Calu3 (cell line): ENCODE results near the gene FAM78B. TPM values are rescaled to one million over a fixed set of nuclear protein-coding genes. Genes with fewer than 3 reads are reported as not detected.

Experiments
- BruUV-seq: library from RNA; stranded (reverse); fragments of 400-500 nt; replicated peaks from 2 replicates; lab custom pipeline; 2021; lab: Mats Ljungman, UMichigan
- CTCF ChIA-PET: fragments of 300-600 bp; sonication (Branson Sonifier 250); formaldehyde crosslinking; loops from one replicate; lab custom pipeline; 2022; ENCODE audit warnings: antibody characterized with exemption; lab: Charles Lee
- DNase-seq: peaks from one replicate; pipeline ENCODE4 v3.0.0; 2022
- H3K27ac Mint-ChIP-seq: one replicate; pipeline ENCODE4 v1.8.0; 2022; ENCODE audit warnings: mixed read lengths; ENCODE audit not compliant: unreplicated experiment
- H3K27me3 Mint-ChIP-seq: one replicate; pipeline ENCODE4 v1.8.0; 2022; ENCODE audit warnings: mixed read lengths; ENCODE audit not compliant: unreplicated experiment
- H3K36me3 Mint-ChIP-seq: one replicate; pipeline ENCODE4 v1.8.0; 2022; ENCODE audit warnings: mild to moderate bottlenecking, moderate library complexity, mixed read lengths; ENCODE audit not compliant: insufficient read depth, unreplicated experiment
- H3K4me1 Mint-ChIP-seq: one replicate; pipeline ENCODE4 v1.8.0; 2022; ENCODE audit warnings: mild to moderate bottlenecking, low read depth, mixed read lengths; ENCODE audit not compliant: unreplicated experiment
- H3K4me3 Mint-ChIP-seq: one replicate; pipeline ENCODE4 v1.8.0; 2022; ENCODE audit warnings: mild to moderate bottlenecking, low read depth, moderate library complexity, mixed read lengths; ENCODE audit not compliant: unreplicated experiment
- H3K9me3 Mint-ChIP-seq: one replicate; pipeline ENCODE4 v1.8.0; 2022; ENCODE audit warnings: low read depth, mixed read lengths; ENCODE audit not compliant: unreplicated experiment
- intact Hi-C: fragments of 100-400 bp; cut with micrococcal nuclease; formaldehyde crosslinking; loops from one replicate; pipeline ENCODE4 v1.10.0; 2022; ENCODE audit not compliant: unreplicated experiment
- total RNA-seq: library from RNA; stranded (reverse); gene quantifications from 2 replicates; pipeline ENCODE4 v1.2.3, GENCODE V29; 2022
- TF ChIP-seq, protein P1 (sequence below): fragments of 200-600 bp; IDR thresholded peaks from one replicate; pipeline ENCODE4 v1.8.0; 2022; ENCODE audit warnings: antibody characterized with exemption; ENCODE audit not compliant: unreplicated experiment

FAM78B gene
- total RNA-seq, 1 experiment from 2014 or later, result 4.9 TPM

DNA sequence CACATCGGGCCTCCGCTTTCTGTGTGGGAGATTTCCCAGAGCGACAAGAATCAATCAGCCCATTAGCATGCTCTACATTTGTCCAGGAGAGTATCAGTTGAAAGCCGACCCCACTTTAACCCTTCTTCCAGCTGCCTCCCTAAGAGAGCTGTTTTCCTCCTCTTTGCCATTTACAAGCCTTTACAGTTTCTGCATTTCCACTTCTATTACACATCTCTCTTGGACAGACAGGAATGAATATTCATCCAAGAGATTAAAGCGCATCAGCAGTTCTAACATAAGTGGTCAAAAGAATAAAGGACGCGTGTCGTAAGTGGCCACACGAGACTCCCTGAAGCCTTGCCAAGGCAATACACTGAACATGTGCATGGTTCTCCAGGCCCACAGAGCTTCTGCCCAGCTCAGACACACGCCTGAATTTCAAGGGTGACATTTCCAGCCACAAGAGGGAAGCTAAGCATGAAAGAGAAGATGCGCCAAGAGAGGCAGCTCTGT, 47.3 kb downstream of the FAM78B start:
- Mint-ChIP-seq H3K27me3 (peaks cover 28% of the 10 kb centered on the region), H3K9me3 (peaks cover 4% of the 10 kb centered on the region), H3K27ac (no peak overlapping the region), H3K4me3 (no peak overlapping the region), H3K4me1 (no peaks in the 10 kb centered on the region), H3K36me3 (no peaks in the 10 kb centered on the region)
- BruUV-seq, result no TSS peak
- intact Hi-C loops, result no loop called here
- CTCF ChIA-PET, result no interaction called here
- DNase-seq, result no peak
- TF ChIP-seq, protein P1, sequence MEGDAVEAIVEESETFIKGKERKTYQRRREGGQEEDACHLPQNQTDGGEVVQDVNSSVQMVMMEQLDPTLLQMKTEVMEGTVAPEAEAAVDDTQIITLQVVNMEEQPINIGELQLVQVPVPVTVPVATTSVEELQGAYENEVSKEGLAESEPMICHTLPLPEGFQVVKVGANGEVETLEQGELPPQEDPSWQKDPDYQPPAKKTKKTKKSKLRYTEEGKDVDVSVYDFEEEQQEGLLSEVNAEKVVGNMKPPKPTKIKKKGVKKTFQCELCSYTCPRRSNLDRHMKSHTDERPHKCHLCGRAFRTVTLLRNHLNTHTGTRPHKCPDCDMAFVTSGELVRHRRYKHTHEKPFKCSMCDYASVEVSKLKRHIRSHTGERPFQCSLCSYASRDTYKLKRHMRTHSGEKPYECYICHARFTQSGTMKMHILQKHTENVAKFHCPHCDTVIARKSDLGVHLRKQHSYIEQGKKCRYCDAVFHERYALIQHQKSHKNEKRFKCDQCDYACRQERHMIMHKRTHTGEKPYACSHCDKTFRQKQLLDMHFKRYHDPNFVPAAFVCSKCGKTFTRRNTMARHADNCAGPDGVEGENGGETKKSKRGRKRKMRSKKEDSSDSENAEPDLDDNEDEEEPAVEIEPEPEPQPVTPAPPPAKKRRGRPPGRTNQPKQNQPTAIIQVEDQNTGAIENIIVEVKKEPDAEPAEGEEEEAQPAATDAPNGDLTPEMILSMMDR, result no peak

DNA sequence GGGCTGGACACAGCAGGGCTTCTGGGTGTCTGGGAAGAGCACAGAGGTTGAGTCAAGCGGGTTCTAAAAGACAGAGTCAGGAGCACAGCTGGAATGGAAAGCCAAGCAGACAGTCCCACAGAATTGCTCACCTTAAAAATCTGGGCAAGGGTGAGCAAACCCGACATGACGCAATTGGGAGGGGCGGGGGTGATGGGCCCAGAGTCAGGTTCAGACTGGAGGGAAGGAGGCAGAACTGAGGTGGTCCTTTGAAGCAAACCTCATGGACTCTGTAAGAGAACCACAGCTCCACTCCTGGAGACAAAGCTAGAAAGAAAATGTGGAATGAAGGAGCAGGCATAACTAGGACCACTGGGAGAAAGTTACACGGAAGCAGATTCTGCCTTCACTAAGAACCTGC, 49.0 kb downstream of the FAM78B start:
- no peaks in the 10 kb centered on the region for H3K36me3 Mint-ChIP-seq
- BruUV-seq, result no TSS peak
- CTCF ChIA-PET, result interaction anchor here (0.6 to 0.9 kb wide), 2 partner anchors 26 to 28 kb away, joined by 3 read pairs; no protein-coding TSS in a partner anchor
- H3K4me3 Mint-ChIP-seq, result no peak overlapping the region
- TF ChIP-seq, protein P1, result no peak
- DNase-seq, result no peak
- no peak overlapping the region for H3K27ac Mint-ChIP-seq
- H3K4me1 Mint-ChIP-seq, result no peaks in the 10 kb centered on the region
- peaks cover 28% of the 10 kb centered on the region for H3K27me3 Mint-ChIP-seq
- intact Hi-C loops, result no loop called here
- peaks cover 4% of the 10 kb centered on the region for H3K9me3 Mint-ChIP-seq

DNA sequence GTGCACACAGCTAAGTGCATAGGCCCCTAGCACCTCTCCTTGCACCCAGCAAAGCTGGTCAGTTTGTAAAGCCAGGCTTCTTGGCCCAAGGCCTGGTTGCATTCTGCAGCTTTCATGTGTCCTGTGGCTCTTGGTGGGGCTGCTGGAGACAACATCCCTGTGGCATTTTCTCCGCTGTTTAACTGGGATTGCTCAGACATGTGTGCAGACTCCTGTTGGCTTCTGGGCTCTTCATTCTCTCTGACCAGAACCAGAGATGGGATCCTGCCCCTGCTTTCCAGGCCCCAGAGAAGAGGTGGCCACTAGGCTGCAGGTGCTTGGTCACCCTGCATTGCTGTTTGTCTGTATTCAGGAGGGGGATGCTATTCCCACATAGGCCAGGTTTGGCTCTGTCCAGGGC, 50.8 kb downstream of the FAM78B start:
- BruUV-seq, result no TSS peak
- Mint-ChIP-seq H3K9me3 (peaks cover 4% of the 10 kb centered on the region), H3K4me1 (no peaks in the 10 kb centered on the region), H3K36me3 (no peaks in the 10 kb centered on the region), H3K27ac (no peak overlapping the region), H3K4me3 (no peak overlapping the region), H3K27me3 (peaks cover 28% of the 10 kb centered on the region)
- intact Hi-C loops, result no loop called here
- DNase-seq, result no peak
- TF ChIP-seq, protein P1, result no peak
- CTCF ChIA-PET, result no interaction called here

DNA sequence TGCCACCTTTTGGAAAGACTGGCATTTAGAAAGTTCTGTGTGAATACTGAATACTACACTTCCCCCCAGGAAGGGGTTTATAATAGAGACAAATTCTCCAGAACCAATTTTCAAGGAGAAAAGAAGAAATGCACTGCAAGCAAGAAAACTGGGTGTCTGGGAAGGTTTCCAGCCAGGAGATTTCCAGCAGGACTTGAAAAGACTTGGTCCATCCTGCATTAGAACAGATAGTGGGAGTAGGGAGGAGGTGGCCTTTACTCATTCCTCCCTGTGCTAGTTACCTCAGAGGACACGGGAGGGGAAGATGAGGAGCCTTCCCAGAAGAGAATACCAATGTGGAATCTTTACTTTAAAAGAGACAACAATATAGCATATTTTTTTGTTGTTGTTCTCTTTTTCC, 52.4 kb downstream of the FAM78B start:
- intact Hi-C loops, result no loop called here
- Mint-ChIP-seq H3K27me3 (peaks cover 13% of the 10 kb centered on the region), H3K9me3 (no peaks in the 10 kb centered on the region), H3K36me3 (no peaks in the 10 kb centered on the region), H3K4me1 (no peaks in the 10 kb centered on the region), H3K4me3 (no peak overlapping the region), H3K27ac (no peak overlapping the region)
- DNase-seq, result no peak
- BruUV-seq, result no TSS peak
- CTCF ChIA-PET, result no interaction called here
- TF ChIP-seq, protein P1, result no peak
